ENCODE data around the gene AGTRAP. TPM values are rescaled to one million over a fixed set of nuclear protein-coding genes. Genes with fewer than 3 reads are reported as not detected.

Gene AGTRAP
- total RNA-seq, 3 donors from 2014 or later, result 61.9 to 74.7 (median 66.4) TPM

DNA sequence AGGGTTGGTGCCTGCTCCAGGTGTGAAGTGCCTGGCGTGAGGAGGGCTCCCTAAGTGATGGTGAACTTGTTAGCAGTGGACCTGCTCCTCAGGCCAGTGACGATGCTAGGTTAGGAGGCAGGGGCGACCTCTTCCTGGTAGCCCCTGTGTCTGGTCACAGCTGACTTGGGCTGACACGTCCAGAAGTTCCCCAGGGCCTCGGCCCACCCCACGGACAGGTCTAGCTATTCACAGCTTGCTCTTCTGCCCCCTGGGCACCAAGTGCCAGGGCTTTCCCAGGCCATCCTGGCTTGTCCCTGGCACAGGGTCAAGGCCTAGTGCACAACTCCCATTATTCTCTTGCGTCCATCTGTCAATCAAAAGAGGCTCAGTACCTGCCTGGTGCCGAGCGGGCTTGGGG lies 15.2 kb downstream of the AGTRAP start:
- H3K4me3 ChIP-seq, result no peak overlapping the region
- no peak overlapping the region for H3K27ac ChIP-seq
- H3K9me3 ChIP-seq, result no peaks in the 10 kb centered on the region
- DNase-seq (ENCODE audit: low spot score in 2 of 2), result no peak
- H3K4me1 ChIP-seq, result no peaks in the 10 kb centered on the region
- TF ChIP-seq, protein P1, sequence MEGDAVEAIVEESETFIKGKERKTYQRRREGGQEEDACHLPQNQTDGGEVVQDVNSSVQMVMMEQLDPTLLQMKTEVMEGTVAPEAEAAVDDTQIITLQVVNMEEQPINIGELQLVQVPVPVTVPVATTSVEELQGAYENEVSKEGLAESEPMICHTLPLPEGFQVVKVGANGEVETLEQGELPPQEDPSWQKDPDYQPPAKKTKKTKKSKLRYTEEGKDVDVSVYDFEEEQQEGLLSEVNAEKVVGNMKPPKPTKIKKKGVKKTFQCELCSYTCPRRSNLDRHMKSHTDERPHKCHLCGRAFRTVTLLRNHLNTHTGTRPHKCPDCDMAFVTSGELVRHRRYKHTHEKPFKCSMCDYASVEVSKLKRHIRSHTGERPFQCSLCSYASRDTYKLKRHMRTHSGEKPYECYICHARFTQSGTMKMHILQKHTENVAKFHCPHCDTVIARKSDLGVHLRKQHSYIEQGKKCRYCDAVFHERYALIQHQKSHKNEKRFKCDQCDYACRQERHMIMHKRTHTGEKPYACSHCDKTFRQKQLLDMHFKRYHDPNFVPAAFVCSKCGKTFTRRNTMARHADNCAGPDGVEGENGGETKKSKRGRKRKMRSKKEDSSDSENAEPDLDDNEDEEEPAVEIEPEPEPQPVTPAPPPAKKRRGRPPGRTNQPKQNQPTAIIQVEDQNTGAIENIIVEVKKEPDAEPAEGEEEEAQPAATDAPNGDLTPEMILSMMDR (IDR thresholded peaks at IDR 0.05), result no peak
- TF ChIP-seq POLR2A (IDR thresholded peaks at IDR 0.05), result no peak
- TF ChIP-seq POLR2AphosphoS5 (IDR thresholded peaks at IDR 0.05), result no peak
- no peaks in the 10 kb centered on the region for H3K36me3 ChIP-seq
- H3K27me3 ChIP-seq, result no peaks in the 10 kb centered on the region
- intact Hi-C loops (cut with DNase I; ENCODE audit: low total_unique reads), result no loop called here

DNA sequence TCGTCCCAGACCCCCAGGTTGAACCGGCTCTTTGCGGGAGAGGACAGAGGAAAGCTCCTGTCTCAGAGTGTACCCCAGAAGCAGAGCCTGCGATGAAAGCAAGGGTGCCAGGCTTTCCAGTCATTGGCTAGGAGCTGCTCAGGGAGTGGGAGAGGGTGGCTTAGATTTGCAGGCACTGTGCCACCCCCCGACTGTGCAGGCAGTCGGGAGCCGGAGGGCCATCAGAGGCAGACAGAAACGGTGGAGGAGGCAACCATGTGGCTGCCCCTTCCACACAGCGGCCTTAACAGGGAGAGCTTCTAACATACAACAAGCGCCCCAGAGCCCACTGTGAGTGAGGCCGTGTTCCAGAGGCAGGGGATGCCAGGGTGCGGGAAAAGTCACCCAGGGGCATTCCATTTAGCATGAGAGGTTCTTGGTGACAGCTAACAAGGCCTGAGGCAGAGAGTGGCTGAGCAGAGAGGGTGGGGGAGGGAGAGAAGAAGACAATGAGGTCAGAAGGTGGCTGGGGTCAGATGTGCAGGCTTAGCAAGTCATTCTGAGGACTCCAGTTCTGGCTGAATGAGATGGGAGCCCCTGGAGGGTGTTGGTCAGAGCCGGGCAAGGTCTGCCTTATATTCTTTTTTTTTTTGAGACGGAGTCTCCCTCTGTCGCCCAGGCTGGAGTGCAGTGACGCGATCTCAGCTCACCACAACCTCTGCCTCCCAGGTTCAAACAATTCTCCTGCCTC lies 16.6 kb downstream of the AGTRAP start:
- Histone ChIP-seq H3K4me3 (no peak overlapping the region), H3K27ac (no peak overlapping the region), H3K27me3 (no peaks in the 10 kb centered on the region), H3K36me3 (no peaks in the 10 kb centered on the region), H3K4me1 (no peaks in the 10 kb centered on the region), H3K9me3 (no peaks in the 10 kb centered on the region)
- TF ChIP-seq POLR2AphosphoS5 (IDR thresholded peaks at IDR 0.05) (no peak), POLR2A (IDR thresholded peaks at IDR 0.05) (no peak)
- TF ChIP-seq, protein P1 (IDR thresholded peaks at IDR 0.05), result no peak
- intact Hi-C loops (cut with DNase I; ENCODE audit: low total_unique reads), result no loop called here
- DNase-seq (ENCODE audit: low spot score in 2 of 2), result no peak

DNA sequence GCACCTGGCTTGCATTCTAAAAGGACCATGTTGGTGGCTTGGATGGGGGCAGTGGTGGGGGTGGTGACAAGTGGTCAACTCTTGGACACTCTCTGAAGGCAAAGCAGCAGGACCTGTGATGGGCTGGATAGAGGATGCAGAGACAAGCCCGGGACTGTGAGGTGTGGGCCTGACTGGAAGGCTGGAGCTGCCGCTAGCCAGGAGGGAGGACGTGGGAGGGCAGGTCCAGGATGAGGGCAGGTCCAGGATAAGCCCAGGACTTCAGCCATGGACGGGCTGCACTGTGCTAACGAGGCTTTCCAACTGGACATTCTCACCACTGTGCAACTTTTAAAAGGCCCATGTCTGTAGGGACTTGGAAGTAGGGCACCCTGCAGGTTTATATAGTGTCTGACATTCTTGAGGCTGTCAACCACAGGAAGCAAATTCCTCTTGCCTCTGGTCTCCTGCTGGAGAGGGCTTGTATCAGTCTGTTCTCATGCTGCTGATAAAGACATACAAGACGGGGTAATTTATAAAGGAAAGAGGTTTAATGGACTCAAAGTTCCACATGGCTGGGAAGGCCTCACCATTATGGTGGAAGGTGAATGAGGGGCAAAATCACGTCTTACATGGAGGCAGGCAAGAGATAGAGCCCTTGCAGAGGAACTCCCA lies 17.7 kb downstream of the AGTRAP start:
- Histone ChIP-seq H3K4me3 (no peak overlapping the region), H3K4me1 (no peaks in the 10 kb centered on the region), H3K36me3 (no peaks in the 10 kb centered on the region), H3K27me3 (no peaks in the 10 kb centered on the region), H3K27ac (no peak overlapping the region), H3K9me3 (no peaks in the 10 kb centered on the region)
- TF ChIP-seq POLR2A (IDR thresholded peaks at IDR 0.05) (no peak), POLR2AphosphoS5 (IDR thresholded peaks at IDR 0.05) (no peak)
- TF ChIP-seq, protein P1 (IDR thresholded peaks at IDR 0.05), result no peak
- DNase-seq (ENCODE audit: low spot score in 2 of 2), result no peak
- intact Hi-C loops (cut with DNase I; ENCODE audit: low total_unique reads), result no loop called here

DNA sequence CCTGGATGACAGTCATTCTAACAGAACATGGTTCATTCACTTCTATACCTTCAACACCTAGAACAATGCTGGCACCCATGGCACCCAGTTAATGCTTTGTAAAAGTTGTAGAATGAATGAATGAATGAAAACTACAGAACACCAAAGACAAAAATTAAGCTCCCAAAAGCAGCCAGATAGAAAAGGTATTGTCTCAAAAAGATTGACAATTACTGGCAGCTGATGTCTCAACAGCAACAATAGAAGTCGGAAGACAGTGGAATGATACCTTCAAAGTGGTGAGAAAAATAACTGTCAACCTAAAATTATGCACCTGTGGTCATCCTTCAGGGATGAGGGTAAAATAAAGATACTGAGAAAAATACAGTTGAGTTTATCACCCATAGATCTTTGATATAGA lies 21.1 kb downstream of the AGTRAP start:
- no peaks in the 10 kb centered on the region for H3K36me3 ChIP-seq

More for the DNA sequence above, 21.1 kb downstream of the AGTRAP start:
- H3K27me3 ChIP-seq, result peaks cover 0 to 9% of the 10 kb centered on the region in 2 donors
- intact Hi-C loops (cut with DNase I; ENCODE audit: low total_unique reads), result no loop called here
- no peak overlapping the region for H3K27ac ChIP-seq
- TF ChIP-seq, protein P1 (IDR thresholded peaks at IDR 0.05), result no peak
- no peak for TF ChIP-seq POLR2AphosphoS5 (IDR thresholded peaks at IDR 0.05)
- no peak for TF ChIP-seq POLR2A (IDR thresholded peaks at IDR 0.05)
- no peaks in the 10 kb centered on the region for H3K9me3 ChIP-seq
- no peak for DNase-seq (ENCODE audit: low spot score in 2 of 2)
- no peak overlapping the region for H3K4me3 ChIP-seq
- H3K4me1 ChIP-seq, result no peaks in the 10 kb centered on the region

All from breast epithelium (tissue), 4 donors.